IgD-negative memory B cell (primary cell): ENCODE results near the gene UNCX. TPM values are rescaled to one million over a fixed set of nuclear protein-coding genes. Genes with fewer than 3 reads are reported as not detected.
A peak's percentile ranks its signal among the peaks of the same experiment; 100 is the strongest.

ENCODE experiments used
- H3K27ac Mint-ChIP-seq, 3 donors: one replicate each; pipeline ENCODE4 v1.8.0; 2020 to 2022; ENCODE audit warnings: mild to moderate bottlenecking in 3 of 3, mixed read lengths in 3 of 3, moderate library complexity in 1 of 3
- H3K27me3 Mint-ChIP-seq: one replicate; pipeline ENCODE4 v1.8.0; 2021; ENCODE audit warnings: mixed read lengths
- H3K36me3 Mint-ChIP-seq: one replicate; pipeline ENCODE4 v1.8.0; 2020; ENCODE audit warnings: mild to moderate bottlenecking, mixed read lengths
- H3K4me1 Mint-ChIP-seq, 3 donors: one replicate each; pipeline ENCODE4 v1.8.0; 2020 to 2022; ENCODE audit warnings: mixed read lengths in 3 of 3, mild to moderate bottlenecking in 1 of 3
- H3K4me3 Mint-ChIP-seq, 4 donors: one replicate each; pipeline ENCODE4 v1.8.0; 2020 to 2022; ENCODE audit warnings: mild to moderate bottlenecking in 4 of 4, mixed read lengths in 4 of 4, moderate library complexity in 3 of 4
- H3K9me3 Mint-ChIP-seq, 3 donors: one replicate each; pipeline ENCODE4 v1.8.0; 2020 to 2021; ENCODE audit warnings: mixed read lengths in 3 of 3, mild to moderate bottlenecking in 1 of 3
- polyA plus RNA-seq: library from polyadenylated mRNA; unstranded; fragments of 300-500 nt; fragmentation: Illumina TruSeq; gene quantifications from one replicate; pipeline ENCODE4 v1.2.3, GENCODE V29; 2021

UNCX gene
- polyA plus RNA-seq, 1 donor from 2014 or later: not detected

DNA sequence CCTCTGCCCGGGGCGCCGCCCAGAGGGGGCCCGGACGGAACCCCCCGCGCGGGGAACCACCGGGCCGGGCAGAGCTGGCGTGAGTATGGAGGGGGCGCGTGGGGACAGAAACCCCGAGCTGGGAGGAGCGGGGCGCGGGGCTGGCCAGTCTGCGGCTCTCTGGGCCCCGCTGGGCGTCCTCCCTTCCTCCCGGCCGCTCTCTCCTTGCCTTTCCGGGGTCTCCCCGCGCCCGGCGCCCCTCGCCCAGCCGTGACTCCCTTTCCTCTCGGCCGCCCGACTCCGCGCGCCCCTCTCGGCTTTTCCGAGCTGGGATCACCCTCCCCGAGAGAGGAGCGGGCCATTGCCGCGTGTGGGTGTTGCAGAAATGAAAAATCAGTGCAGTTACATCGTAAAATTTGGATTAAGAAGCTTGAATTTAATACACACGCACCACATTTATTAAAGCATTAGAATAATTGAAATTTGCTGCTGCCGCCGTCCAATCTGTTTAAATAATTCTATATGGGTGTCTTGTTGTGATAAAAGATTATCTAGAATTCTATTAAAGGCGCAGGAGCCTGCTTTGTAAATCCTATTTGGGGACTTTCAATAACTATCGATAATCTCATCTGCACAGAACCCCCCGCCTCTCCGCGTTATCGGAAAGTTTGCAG is 9.1 kb downstream of the UNCX start:
- Mint-ChIP-seq H3K36me3 (peaks cover 2% of the 10 kb centered on the region), H3K4me3 (peak overlapping the region in 1 of 4 donors; percentile 60), H3K27ac (peak overlapping the region in 2 of 3 donors; percentile 85 to 88), H3K27me3 (peaks cover 48% of the 10 kb centered on the region), H3K4me1 (peaks cover 0 to 4% (median 1%) of the 10 kb centered on the region in 3 donors), H3K9me3 (peaks cover 0 to 8% (median 0%) of the 10 kb centered on the region in 3 donors)

GRCh38 chr7:1242256-1242605 is 9.6 kb downstream of the UNCX start:
- H3K36me3 Mint-ChIP-seq: peaks cover 2% of the 10 kb centered on the region
- peaks cover 0 to 8% (median 0%) of the 10 kb centered on the region in 3 donors for H3K9me3 Mint-ChIP-seq
- H3K27me3 Mint-ChIP-seq: peaks cover 46% of the 10 kb centered on the region
- H3K4me1 Mint-ChIP-seq: peaks cover 0 to 4% (median 1%) of the 10 kb centered on the region in 3 donors
- no peak overlapping the region for H3K4me3 Mint-ChIP-seq
- H3K27ac Mint-ChIP-seq: peak overlapping the region in 1 of 3 donors; percentile 88

- H3K27ac Mint-ChIP-seq: peak overlapping the region; percentile 74 to 94 (median 93)
- H3K4me3 Mint-ChIP-seq: peak overlapping the region in 1 of 4 donors; percentile 38
- peaks cover 44% of the 10 kb centered on the region for H3K27me3 Mint-ChIP-seq
- H3K4me1 Mint-ChIP-seq: peaks cover 0 to 4% (median 1%) of the 10 kb centered on the region in 3 donors
- H3K9me3 Mint-ChIP-seq: peaks cover 0 to 5% (median 0%) of the 10 kb centered on the region in 3 donors
- no peaks in the 10 kb centered on the region for H3K36me3 Mint-ChIP-seq
These were observed 10.1 kb downstream of the UNCX start for GRCh38 chr7:1242606-1243289.

DNA sequence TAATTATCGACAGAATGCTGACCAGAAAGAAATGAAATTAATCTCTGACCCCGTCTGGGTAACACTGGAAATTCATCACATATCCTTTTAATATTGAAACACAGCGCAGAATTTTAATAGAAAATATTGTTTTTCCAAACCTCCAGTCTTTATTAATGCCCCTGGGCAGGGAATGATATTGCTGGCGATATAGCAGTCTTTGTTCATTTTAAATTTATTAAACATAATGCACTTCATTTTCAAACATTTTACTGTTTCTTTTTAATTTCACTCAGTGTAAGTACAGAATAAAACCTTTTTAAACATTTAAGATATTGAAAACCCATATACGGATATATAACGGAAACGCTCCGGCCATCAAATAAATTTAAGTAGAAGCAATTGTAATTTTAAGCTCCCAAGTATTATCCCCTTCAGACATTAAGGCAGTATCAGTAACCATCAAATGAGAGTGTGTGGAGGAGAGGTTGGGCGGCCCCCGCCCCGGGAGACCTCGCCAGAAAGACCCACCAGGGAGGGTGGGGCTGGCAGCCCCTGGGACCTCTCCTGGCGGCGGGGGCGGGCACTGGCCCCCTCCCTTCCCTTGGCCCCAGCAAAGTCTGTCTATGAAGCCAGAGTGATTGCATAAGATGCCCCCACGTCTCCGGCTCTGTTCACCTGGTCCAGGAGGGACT is 10.8 kb downstream of the UNCX start:
- peaks cover 46% of the 10 kb centered on the region for H3K27me3 Mint-ChIP-seq
- H3K4me3 Mint-ChIP-seq: peak overlapping the region in 2 of 4 donors; percentile 28 to 38
- H3K9me3 Mint-ChIP-seq: peaks cover 0 to 8% (median 0%) of the 10 kb centered on the region in 3 donors
- H3K36me3 Mint-ChIP-seq: no peaks in the 10 kb centered on the region
- H3K27ac Mint-ChIP-seq: peak overlapping the region; percentile 76 to 94 (median 93)
- H3K4me1 Mint-ChIP-seq: peaks cover 1 to 4% (median 4%) of the 10 kb centered on the region in 3 donors

GRCh38 chr7:1243964-1244416 is 11.3 kb downstream of the UNCX start:
- Mint-ChIP-seq H3K36me3 (no peaks in the 10 kb centered on the region), H3K27me3 (peaks cover 49% of the 10 kb centered on the region), H3K4me3 (peak overlapping the region in 3 of 4 donors; percentile 28 to 66 (median 48)), H3K27ac (peak overlapping the region; percentile 76 to 94 (median 93)), H3K9me3 (peaks cover 0 to 9% (median 0%) of the 10 kb centered on the region in 3 donors), H3K4me1 (peaks cover 1 to 5% (median 4%) of the 10 kb centered on the region in 3 donors)

DNA sequence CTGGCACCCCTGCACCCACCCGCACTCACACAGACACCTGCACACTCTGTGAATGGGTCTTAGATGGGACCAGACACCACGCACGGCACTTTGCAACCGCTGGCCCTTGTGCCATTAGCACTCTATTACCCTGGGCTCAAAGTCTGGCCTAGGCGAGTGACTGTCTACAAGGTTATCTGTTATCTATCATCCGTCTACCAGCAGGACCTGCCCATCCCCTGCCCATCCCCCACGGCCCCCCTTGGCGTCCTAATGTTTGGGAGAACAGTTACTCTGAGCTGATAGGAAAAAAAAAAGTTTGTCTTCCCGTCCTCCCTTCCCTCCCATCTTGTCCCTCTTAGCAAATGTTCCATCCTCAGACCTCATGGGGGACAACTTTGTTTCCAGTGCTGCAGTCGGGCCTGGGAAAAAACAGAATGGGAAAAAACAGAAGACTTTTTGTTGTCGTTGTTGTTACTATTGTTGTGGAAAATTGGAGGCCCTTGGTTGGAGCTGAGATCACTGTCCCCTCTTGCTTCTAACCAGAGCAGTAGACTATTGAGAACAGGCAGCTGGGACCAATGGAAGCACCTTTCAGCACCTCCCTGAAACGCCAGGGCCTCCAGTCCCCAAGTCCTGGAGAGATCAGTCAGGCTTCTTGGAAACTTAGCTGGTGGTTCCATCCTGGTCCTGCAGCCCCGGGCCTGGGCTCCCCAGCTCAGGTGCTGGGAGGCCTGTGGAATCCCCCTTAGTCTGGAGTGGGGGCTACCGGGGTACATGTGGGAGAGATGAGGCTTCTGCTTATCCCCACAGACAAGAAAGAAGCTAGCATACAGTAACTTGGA is 12.2 kb downstream of the UNCX start:
- Mint-ChIP-seq H3K27me3 (peaks cover 45% of the 10 kb centered on the region), H3K27ac (peak overlapping the region; percentile 12 to 94 (median 81)), H3K9me3 (peaks cover 0 to 9% (median 0%) of the 10 kb centered on the region in 3 donors), H3K4me3 (peak overlapping the region in 3 of 4 donors; percentile 48 to 74 (median 66)), H3K36me3 (no peaks in the 10 kb centered on the region), H3K4me1 (peaks cover 1 to 5% (median 4%) of the 10 kb centered on the region in 3 donors)

- peaks cover 52% of the 10 kb centered on the region for H3K27me3 Mint-ChIP-seq
- peaks cover 1 to 7% (median 4%) of the 10 kb centered on the region in 3 donors for H3K4me1 Mint-ChIP-seq
- no peaks in the 10 kb centered on the region for H3K36me3 Mint-ChIP-seq
- H3K27ac Mint-ChIP-seq: peak overlapping the region; percentile 12 to 94 (median 81)
- H3K9me3 Mint-ChIP-seq: peaks cover 0 to 8% (median 0%) of the 10 kb centered on the region in 3 donors
- peak overlapping the region in 2 of 4 donors; percentile 27 to 43 for H3K4me3 Mint-ChIP-seq
These were observed 12.9 kb downstream of the UNCX start for GRCh38 chr7:1245524-1246050.

GRCh38 chr7:1246160-1246870 is 13.6 kb downstream of the UNCX start:
- H3K36me3 Mint-ChIP-seq: no peaks in the 10 kb centered on the region
- H3K4me1 Mint-ChIP-seq: peaks cover 1 to 7% (median 4%) of the 10 kb centered on the region in 3 donors
- peak overlapping the region in 2 of 3 donors; percentile 81 to 94 for H3K27ac Mint-ChIP-seq
- peaks cover 0 to 7% (median 0%) of the 10 kb centered on the region in 3 donors for H3K9me3 Mint-ChIP-seq
- peaks cover 54% of the 10 kb centered on the region for H3K27me3 Mint-ChIP-seq
- H3K4me3 Mint-ChIP-seq: peak overlapping the region in 2 of 4 donors; percentile 43 to 51

DNA sequence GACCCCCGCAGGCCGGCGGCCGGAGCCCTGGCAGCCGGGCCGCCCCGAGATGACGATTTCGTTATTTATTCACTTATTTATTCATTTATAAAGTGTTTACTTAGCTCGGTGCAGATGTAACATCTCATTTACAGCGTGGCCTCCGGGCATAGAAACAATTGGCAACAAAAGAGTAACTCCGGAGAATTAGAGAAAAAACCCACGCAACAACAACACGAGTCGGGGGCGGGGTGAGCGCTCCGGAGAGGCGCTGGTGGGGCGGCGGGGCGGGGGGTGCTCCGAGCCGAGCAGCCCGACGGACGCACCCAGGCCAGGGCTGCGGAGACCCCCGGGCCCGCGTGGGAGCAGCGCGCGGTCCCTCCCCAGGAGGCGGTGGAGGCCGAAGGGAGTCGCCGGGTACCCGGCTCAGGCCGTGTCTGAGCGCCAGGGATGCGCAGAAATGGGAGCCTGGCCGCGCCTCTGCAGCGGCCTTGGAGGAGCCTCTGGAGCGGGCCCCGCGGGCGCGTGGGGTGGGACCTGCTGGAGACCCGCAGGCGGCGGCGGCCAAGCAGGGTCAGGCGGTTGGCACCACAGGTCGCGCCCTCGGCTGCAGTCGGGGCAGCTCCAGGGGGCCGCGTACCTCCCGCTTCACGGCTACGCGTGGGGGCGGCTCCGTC is 14.3 kb downstream of the UNCX start:
- H3K9me3 Mint-ChIP-seq: peaks cover 0 to 7% (median 0%) of the 10 kb centered on the region in 3 donors

GRCh38 chr7:1247527-1248041 is 14.9 kb downstream of the UNCX start:
- H3K27me3 Mint-ChIP-seq: peaks cover 50% of the 10 kb centered on the region
- no peak overlapping the region for H3K4me3 Mint-ChIP-seq
- peak overlapping the region in 1 of 3 donors; percentile 84 for H3K27ac Mint-ChIP-seq
- H3K4me1 Mint-ChIP-seq: peaks cover 1 to 7% (median 4%) of the 10 kb centered on the region in 3 donors
- peaks cover 0 to 7% (median 0%) of the 10 kb centered on the region in 3 donors for H3K9me3 Mint-ChIP-seq
- H3K36me3 Mint-ChIP-seq: no peaks in the 10 kb centered on the region

More for the DNA sequence above, 14.3 kb downstream of the UNCX start:
- Mint-ChIP-seq H3K27me3 (peaks cover 50% of the 10 kb centered on the region), H3K4me3 (no peak overlapping the region), H3K36me3 (no peaks in the 10 kb centered on the region), H3K4me1 (peaks cover 1 to 7% (median 4%) of the 10 kb centered on the region in 3 donors), H3K27ac (peak overlapping the region in 1 of 3 donors; percentile 94)

- Mint-ChIP-seq H3K4me3 (peak overlapping the region in 2 of 4 donors; percentile 9 to 76), H3K9me3 (peaks cover 0 to 4% (median 0%) of the 10 kb centered on the region in 3 donors), H3K4me1 (peaks cover 1 to 7% (median 4%) of the 10 kb centered on the region in 3 donors), H3K36me3 (no peaks in the 10 kb centered on the region), H3K27me3 (peaks cover 50% of the 10 kb centered on the region), H3K27ac (peak overlapping the region in 2 of 3 donors; percentile 65 to 84)
These were observed 15.7 kb downstream of the UNCX start for GRCh38 chr7:1248143-1248915.

GRCh38 chr7:1248916-1249581 is 16.4 kb downstream of the UNCX start:
- no peaks in the 10 kb centered on the region for H3K36me3 Mint-ChIP-seq
- H3K9me3 Mint-ChIP-seq: peaks cover 0 to 4% (median 0%) of the 10 kb centered on the region in 3 donors
- H3K27ac Mint-ChIP-seq: no peak overlapping the region
- peaks cover 50% of the 10 kb centered on the region for H3K27me3 Mint-ChIP-seq
- peak overlapping the region in 1 of 4 donors; percentile 25 for H3K4me3 Mint-ChIP-seq
- peaks cover 1 to 7% (median 4%) of the 10 kb centered on the region in 3 donors for H3K4me1 Mint-ChIP-seq
